Measurements from ENCODE around the gene MARK2. TPM values are rescaled to one million over a fixed set of nuclear protein-coding genes. Genes with fewer than 3 reads are reported as not detected.

Gene MARK2
- total RNA-seq, 2 donors from 2014 or later = 39.7 to 39.8 TPM

DNA sequence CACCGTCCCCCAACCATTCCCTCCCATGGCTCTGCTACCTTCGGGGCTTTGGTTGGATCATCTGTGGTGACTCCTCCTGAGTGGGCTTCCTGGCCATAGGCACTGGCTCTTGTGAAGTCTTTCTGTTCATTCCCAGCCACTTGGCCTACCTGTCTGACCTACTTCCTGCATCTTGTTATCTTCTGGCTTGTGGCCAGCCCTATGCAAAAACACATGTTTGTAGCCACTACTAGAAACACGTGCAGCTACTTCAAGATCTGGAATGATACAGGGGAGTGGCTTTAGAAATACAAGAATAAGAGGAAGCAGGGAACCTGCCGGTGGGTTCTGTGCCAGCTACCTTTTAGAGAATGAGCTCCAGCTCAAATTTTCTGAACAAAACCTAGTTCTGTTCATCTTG is 57.2 kb downstream of the MARK2 start:
- DNase-seq = no peak
- Histone ChIP-seq H3K9ac (ENCODE audit: extremely low read depth, low read length, poor library complexity, severe bottlenecking) (no peak overlapping the region), H3K27me3 (ENCODE audit: control insufficient read depth, insufficient read depth, low read length, poor library complexity, severe bottlenecking) (no peaks in the 10 kb centered on the region), H3K9me3 (ENCODE audit: control insufficient read depth, low read length) (peaks cover 4% of the 10 kb centered on the region), H3K4me1 (ENCODE audit: control insufficient read depth, insufficient read depth, low read length) (no peaks in the 10 kb centered on the region), H3K36me3 (ENCODE audit: control insufficient read depth, insufficient read depth, low read length) (peaks cover 79% of the 10 kb centered on the region), H3K4me3 (ENCODE audit: low read length) (no peak overlapping the region), H3K27ac (ENCODE audit: low read depth, low read length) (no peak overlapping the region)
- Mint-ChIP-seq H3K9me3 (no peaks in the 10 kb centered on the region), H3K4me3 (no peak overlapping the region), H3K36me3 (ENCODE audit: low read depth) (peaks cover 53% of the 10 kb centered on the region), H3K27ac (no peak overlapping the region), H3K27me3 (ENCODE audit: insufficient read depth) (no peaks in the 10 kb centered on the region), H3K4me1 (no peaks in the 10 kb centered on the region)
- 95 to 97% methylated on average over 4 of the region's 4 CpGs for WGBS, 2 experiments (ENCODE audit: insufficient coverage in 1 of 2, insufficient read length in 1 of 2)
- TF ChIP-seq, protein P1, sequence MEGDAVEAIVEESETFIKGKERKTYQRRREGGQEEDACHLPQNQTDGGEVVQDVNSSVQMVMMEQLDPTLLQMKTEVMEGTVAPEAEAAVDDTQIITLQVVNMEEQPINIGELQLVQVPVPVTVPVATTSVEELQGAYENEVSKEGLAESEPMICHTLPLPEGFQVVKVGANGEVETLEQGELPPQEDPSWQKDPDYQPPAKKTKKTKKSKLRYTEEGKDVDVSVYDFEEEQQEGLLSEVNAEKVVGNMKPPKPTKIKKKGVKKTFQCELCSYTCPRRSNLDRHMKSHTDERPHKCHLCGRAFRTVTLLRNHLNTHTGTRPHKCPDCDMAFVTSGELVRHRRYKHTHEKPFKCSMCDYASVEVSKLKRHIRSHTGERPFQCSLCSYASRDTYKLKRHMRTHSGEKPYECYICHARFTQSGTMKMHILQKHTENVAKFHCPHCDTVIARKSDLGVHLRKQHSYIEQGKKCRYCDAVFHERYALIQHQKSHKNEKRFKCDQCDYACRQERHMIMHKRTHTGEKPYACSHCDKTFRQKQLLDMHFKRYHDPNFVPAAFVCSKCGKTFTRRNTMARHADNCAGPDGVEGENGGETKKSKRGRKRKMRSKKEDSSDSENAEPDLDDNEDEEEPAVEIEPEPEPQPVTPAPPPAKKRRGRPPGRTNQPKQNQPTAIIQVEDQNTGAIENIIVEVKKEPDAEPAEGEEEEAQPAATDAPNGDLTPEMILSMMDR (conservative IDR thresholded peaks at IDR 0.05) = no peak

DNA sequence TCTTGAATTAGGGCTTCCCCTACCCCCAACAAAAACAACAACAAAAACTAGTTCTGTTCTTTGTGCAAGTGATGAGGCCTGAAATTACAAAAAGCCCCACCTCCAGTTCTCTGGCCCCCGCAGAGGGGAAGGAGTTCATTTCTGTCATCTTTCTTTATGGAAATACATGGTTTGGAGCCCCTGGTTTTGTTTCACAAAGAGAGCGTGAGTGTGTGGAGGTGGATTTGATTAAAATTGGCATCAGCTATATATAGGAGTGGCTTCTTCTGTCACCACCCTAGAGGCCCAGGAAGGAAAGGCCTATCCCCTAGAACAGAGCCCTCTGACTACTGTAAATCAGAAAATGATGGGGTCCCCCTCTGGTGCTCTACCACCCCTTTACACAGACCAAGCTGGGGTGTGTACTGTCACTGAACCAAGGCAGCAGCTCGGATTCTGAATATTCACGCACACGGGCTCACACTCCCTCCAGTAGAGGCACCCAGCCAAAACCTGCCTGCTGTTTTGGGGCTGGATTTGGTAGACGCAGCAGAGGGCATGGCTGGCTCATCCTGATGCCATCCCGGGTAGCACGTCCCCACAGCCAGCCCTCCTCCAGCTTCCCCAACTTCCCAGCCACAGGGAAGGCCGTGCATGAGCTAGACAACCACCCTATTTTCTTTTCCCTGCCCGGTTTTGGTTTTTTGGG is 58.7 kb downstream of the MARK2 start:
- DNase-seq = no peak
- Histone ChIP-seq H3K27ac (ENCODE audit: low read depth, low read length) (no peak overlapping the region), H3K9me3 (ENCODE audit: control insufficient read depth, low read length) (peaks cover 4% of the 10 kb centered on the region), H3K27me3 (ENCODE audit: control insufficient read depth, insufficient read depth, low read length, poor library complexity, severe bottlenecking) (no peaks in the 10 kb centered on the region), H3K9ac (ENCODE audit: extremely low read depth, low read length, poor library complexity, severe bottlenecking) (no peak overlapping the region), H3K4me1 (ENCODE audit: control insufficient read depth, insufficient read depth, low read length) (no peaks in the 10 kb centered on the region), H3K4me3 (ENCODE audit: low read length) (no peak overlapping the region), H3K36me3 (ENCODE audit: control insufficient read depth, insufficient read depth, low read length) (peaks cover 88% of the 10 kb centered on the region)
- H3K4me1 Mint-ChIP-seq = no peaks in the 10 kb centered on the region
- H3K9me3 Mint-ChIP-seq = no peaks in the 10 kb centered on the region
- H3K36me3 Mint-ChIP-seq (ENCODE audit: low read depth) = peaks cover 59% of the 10 kb centered on the region
- H3K4me3 Mint-ChIP-seq = no peak overlapping the region
- TF ChIP-seq, protein P1 (conservative IDR thresholded peaks at IDR 0.05) = no peak
- H3K27ac Mint-ChIP-seq = no peak overlapping the region
- no peaks in the 10 kb centered on the region for H3K27me3 Mint-ChIP-seq (ENCODE audit: insufficient read depth)
- 95% methylated on average over 4 to 10 of the region's 10 CpGs for WGBS, 2 experiments (ENCODE audit: insufficient coverage in 1 of 2, insufficient read length in 1 of 2)

DNA sequence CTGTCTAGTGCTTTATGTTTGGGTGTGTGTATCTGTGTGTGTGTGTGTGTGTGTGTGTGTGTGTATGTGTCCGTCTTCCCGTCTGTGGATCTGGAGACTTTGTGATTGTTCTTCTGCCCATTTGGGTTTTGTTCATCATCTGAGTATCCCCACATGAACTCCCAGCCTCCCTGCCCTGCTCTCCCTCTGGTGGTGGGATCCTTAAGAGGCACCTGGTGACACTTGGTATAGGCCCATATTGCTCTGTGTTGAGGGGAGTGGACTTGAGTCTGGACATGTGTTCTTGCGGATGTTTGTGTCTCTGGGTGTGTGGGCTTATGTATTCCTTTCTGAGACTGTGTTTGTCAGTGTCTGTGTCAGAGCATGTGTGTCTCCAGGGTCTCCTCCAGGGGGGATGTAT is 62.8 kb downstream of the MARK2 start:
- H3K36me3 ChIP-seq (ENCODE audit: control insufficient read depth, insufficient read depth, low read length) = peaks cover 82% of the 10 kb centered on the region

More for the DNA sequence above, 62.8 kb downstream of the MARK2 start:
- H3K27me3 Mint-ChIP-seq (ENCODE audit: insufficient read depth) = no peaks in the 10 kb centered on the region
- H3K4me1 Mint-ChIP-seq = no peaks in the 10 kb centered on the region
- Histone ChIP-seq H3K9me3 (ENCODE audit: control insufficient read depth, low read length) (no peaks in the 10 kb centered on the region), H3K27me3 (ENCODE audit: control insufficient read depth, insufficient read depth, low read length, poor library complexity, severe bottlenecking) (no peaks in the 10 kb centered on the region), H3K4me3 (ENCODE audit: low read length) (no peak overlapping the region), H3K27ac (ENCODE audit: low read depth, low read length) (no peak overlapping the region), H3K9ac (ENCODE audit: extremely low read depth, low read length, poor library complexity, severe bottlenecking) (no peak overlapping the region), H3K4me1 (ENCODE audit: control insufficient read depth, insufficient read depth, low read length) (no peaks in the 10 kb centered on the region)
- no peaks in the 10 kb centered on the region for H3K9me3 Mint-ChIP-seq
- 72% methylated on average over 3 of the region's 3 CpGs; no CpG with 5 or more reads in 1 of the 2 experiments for WGBS, 2 experiments (ENCODE audit: insufficient coverage in 1 of 2, insufficient read length in 1 of 2)
- peak overlapping the region; percentile 72 for H3K27ac Mint-ChIP-seq
- H3K4me3 Mint-ChIP-seq = no peak overlapping the region
- TF ChIP-seq, protein P1 (conservative IDR thresholded peaks at IDR 0.05) = peak; percentile 69
- DNase-seq = peak; percentile 74
- H3K36me3 Mint-ChIP-seq (ENCODE audit: low read depth) = peaks cover 58% of the 10 kb centered on the region

Data from endodermal cell (in vitro differentiated cells).